Tibial nerve (tissue), 3 donors: Measurements from ENCODE around the gene PRELID1.

Source experiments
- CTCF ChIP-seq, 5 experiments: fragments of 200-600 bp in 3 of 5; fragments of 450-650 bp in 2 of 5; sonication (generic) in 3 of 5; IDR thresholded peaks; one replicate each; pipeline ENCODE4 v1.5.1; 2016 to 2019; ENCODE audit warnings: antibody characterized with exemption in 5 of 5, mild to moderate bottlenecking in 3 of 5, moderate library complexity in 2 of 5
- POLR2A ChIP-seq, 2 donors: fragments of 450-650 bp; IDR thresholded peaks; one replicate each; pipeline ENCODE4 v1.6.1; 2017; ENCODE audit warnings: antibody characterized with exemption in 2 of 2, mild to moderate bottlenecking in 2 of 2, moderate library complexity in 2 of 2

GRCh38 chr5:177347699-177348098 lies 44.1 kb downstream of the PRELID1 start:
- TF ChIP-seq POLR2A (IDR thresholded peaks at IDR 0.05) (no peak), CTCF (IDR thresholded peaks at IDR 0.05) (no peak)
